GM06990 (cell line): ENCODE measurements around the gene PLCB4.

Experiments used
- DNase-seq: peaks from one replicate; pipeline ENCODE4 v3.0.0-alpha.2; 2011; ENCODE audit not compliant: insufficient read length; ENCODE audit errors: extremely low read depth
- H3K27me3 ChIP-seq: replicated peaks from 2 replicates; pipeline ENCODE4 v1.6.0; 2011; ENCODE audit warnings: low read length; ENCODE audit not compliant: control insufficient read depth, insufficient read depth
- H3K36me3 ChIP-seq: 2 replicates; pipeline ENCODE4 v1.5.1; 2011; ENCODE audit warnings: low read length; ENCODE audit not compliant: control insufficient read depth, insufficient read depth
- H3K4me3 ChIP-seq: replicated peaks from 2 replicates; pipeline ENCODE4 v1.5.1; 2011; ENCODE audit warnings: low read depth, mild to moderate bottlenecking, control low read depth, low read length
- TF ChIP-seq, protein P1 (sequence below): IDR thresholded peaks from 2 replicates; pipeline ENCODE4 v1.5.1; 2011; ENCODE audit warnings: low read length, control low read depth, mild to moderate bottlenecking, inconsistent platforms; ENCODE audit not compliant: insufficient read depth, poor library complexity, severe bottlenecking

Gene PLCB4

GRCh38 chr20:9099372-9099771 lies 30.5 kb downstream of the PLCB4 start:
- no peak for DNase-seq
- TF ChIP-seq, protein P1, sequence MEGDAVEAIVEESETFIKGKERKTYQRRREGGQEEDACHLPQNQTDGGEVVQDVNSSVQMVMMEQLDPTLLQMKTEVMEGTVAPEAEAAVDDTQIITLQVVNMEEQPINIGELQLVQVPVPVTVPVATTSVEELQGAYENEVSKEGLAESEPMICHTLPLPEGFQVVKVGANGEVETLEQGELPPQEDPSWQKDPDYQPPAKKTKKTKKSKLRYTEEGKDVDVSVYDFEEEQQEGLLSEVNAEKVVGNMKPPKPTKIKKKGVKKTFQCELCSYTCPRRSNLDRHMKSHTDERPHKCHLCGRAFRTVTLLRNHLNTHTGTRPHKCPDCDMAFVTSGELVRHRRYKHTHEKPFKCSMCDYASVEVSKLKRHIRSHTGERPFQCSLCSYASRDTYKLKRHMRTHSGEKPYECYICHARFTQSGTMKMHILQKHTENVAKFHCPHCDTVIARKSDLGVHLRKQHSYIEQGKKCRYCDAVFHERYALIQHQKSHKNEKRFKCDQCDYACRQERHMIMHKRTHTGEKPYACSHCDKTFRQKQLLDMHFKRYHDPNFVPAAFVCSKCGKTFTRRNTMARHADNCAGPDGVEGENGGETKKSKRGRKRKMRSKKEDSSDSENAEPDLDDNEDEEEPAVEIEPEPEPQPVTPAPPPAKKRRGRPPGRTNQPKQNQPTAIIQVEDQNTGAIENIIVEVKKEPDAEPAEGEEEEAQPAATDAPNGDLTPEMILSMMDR, result no peak

DNA sequence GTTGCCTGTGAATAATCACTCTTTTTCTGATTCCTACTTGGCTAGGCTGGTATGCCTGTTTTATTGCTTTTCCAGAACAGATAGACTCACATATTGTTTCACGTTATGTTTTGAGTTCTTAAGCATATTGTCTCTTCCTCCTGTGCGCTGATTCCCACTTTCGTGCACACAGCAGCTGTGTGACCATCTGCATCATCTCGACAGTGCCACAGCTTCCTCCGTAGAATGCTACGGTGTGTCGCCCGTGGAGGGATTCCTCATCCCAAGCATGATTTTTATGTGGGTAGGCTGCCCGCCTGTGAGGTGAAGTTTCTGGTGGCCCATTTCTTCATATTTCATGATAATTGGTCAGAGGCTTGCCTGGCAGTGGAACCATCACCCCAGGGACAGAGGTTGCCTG lies 31.8 kb downstream of the PLCB4 start:
- TF ChIP-seq, protein P1, result no peak
- no peaks in the 10 kb centered on the region for H3K27me3 ChIP-seq
- H3K4me3 ChIP-seq, result no peak overlapping the region
- no peaks in the 10 kb centered on the region for H3K36me3 ChIP-seq
- DNase-seq, result no peak

More at GRCh38 chr20:9099372-9099771, 30.5 kb downstream of the PLCB4 start:
- H3K27me3 ChIP-seq, result no peaks in the 10 kb centered on the region
- H3K4me3 ChIP-seq, result no peak overlapping the region
- no peaks in the 10 kb centered on the region for H3K36me3 ChIP-seq

DNA sequence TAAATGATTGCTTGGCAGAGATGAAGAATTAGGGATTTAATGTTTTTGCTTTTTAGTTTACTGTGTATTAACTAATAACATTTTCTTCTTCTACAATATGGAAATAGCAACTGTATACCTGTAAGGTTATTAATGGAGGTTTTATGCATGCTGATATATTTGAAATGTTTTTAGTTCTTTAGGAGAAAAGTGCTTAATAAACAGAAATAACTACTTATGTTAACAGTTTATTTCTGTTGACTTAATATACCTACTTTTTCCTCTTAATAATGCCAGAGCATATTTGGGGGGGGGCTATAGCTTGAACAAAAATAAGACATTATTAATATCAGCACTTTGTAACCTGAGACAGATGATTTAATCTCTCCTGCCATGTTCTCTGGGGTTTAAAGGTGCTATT lies 33.6 kb downstream of the PLCB4 start:
- Histone ChIP-seq H3K27me3 (no peaks in the 10 kb centered on the region), H3K4me3 (no peak overlapping the region), H3K36me3 (no peaks in the 10 kb centered on the region)
- TF ChIP-seq, protein P1, result no peak
- no peak for DNase-seq

GRCh38 chr20:9103955-9104354 lies 35.1 kb downstream of the PLCB4 start:
- TF ChIP-seq, protein P1, result no peak
- no peaks in the 10 kb centered on the region for H3K36me3 ChIP-seq
- no peak overlapping the region for H3K4me3 ChIP-seq
- DNase-seq, result no peak
- H3K27me3 ChIP-seq, result no peaks in the 10 kb centered on the region

- DNase-seq, result no peak
- TF ChIP-seq, protein P1, result no peak
- Histone ChIP-seq H3K27me3 (no peaks in the 10 kb centered on the region), H3K4me3 (no peak overlapping the region), H3K36me3 (no peaks in the 10 kb centered on the region)
These were observed 39.4 kb downstream of the PLCB4 start for GRCh38 chr20:9108260-9108659.

GRCh38 chr20:9109566-9109965 lies 40.7 kb downstream of the PLCB4 start:
- TF ChIP-seq, protein P1, result no peak
- H3K36me3 ChIP-seq, result no peaks in the 10 kb centered on the region
- DNase-seq, result no peak
- H3K4me3 ChIP-seq, result no peak overlapping the region
- no peaks in the 10 kb centered on the region for H3K27me3 ChIP-seq
